Liver (tissue), 9 donors: ENCODE measurements around the gene ATF7IP. TPM values are rescaled to one million over a fixed set of nuclear protein-coding genes. Genes with fewer than 3 reads are reported as not detected.

Experiments
- DNase-seq: peaks from one replicate; pipeline ENCODE4 v3.0.0-alpha.2; 2017; ENCODE audit warnings: low spot score
- H3K27ac ChIP-seq, 2 donors: one replicate each; pipeline ENCODE4 v1.7.0; 2013; ENCODE audit warnings: inconsistent platforms in 2 of 2, low read length in 2 of 2, control low read depth in 1 of 2, low read depth in 1 of 2, mild to moderate bottlenecking in 1 of 2
- H3K27me3 ChIP-seq, 4 donors: one replicate each; pipeline versions ENCODE4 v1.6.1 to v1.7.0; 2013; ENCODE audit warnings: low read length in 3 of 4, inconsistent platforms in 1 of 4, mild to moderate bottlenecking in 1 of 4, moderate library complexity in 1 of 4; ENCODE audit not compliant: control insufficient read depth in 4 of 4, insufficient read depth in 4 of 4
- H3K36me3 ChIP-seq, 4 donors: one replicate each; pipeline versions ENCODE4 v1.6.1 to v1.7.0; 2013; ENCODE audit warnings: low read length in 3 of 4, mild to moderate bottlenecking in 3 of 4, low read depth in 1 of 4, moderate library complexity in 1 of 4; ENCODE audit not compliant: control insufficient read depth in 4 of 4, insufficient read depth in 3 of 4
- H3K4me1 ChIP-seq, 4 donors: one replicate each; pipeline versions ENCODE4 v1.6.1 to v1.7.0; 2013; ENCODE audit warnings: low read length in 3 of 4, mild to moderate bottlenecking in 3 of 4, moderate library complexity in 1 of 4; ENCODE audit not compliant: control insufficient read depth in 4 of 4, insufficient read depth in 4 of 4
- H3K4me3 ChIP-seq, 3 donors: one replicate each; pipeline versions ENCODE4 v1.6.1 to v1.7.0; 2013; ENCODE audit warnings: low read length in 3 of 3, control low read depth in 1 of 3, low read depth in 1 of 3, mild to moderate bottlenecking in 1 of 3
- H3K9ac ChIP-seq, 2 donors: one replicate each; pipeline ENCODE4 v1.7.0; 2013; ENCODE audit warnings: low read length in 2 of 2, mild to moderate bottlenecking in 2 of 2, moderate library complexity in 2 of 2, control low read depth in 1 of 2, low read depth in 1 of 2
- H3K9me3 ChIP-seq, 4 donors: one replicate each; pipeline versions ENCODE4 v1.6.1 to v1.7.0; 2013; ENCODE audit warnings: low read length in 3 of 4; ENCODE audit not compliant: control insufficient read depth in 4 of 4
- ATF3 ChIP-seq: IDR thresholded peaks from 2 replicates; pipeline ENCODE4 v1.6.1; 2016; ENCODE audit warnings: antibody characterized with exemption
- CTCF ChIP-seq: fragments of 150-350 bp; IDR thresholded peaks from 2 replicates; pipeline ENCODE4 v1.5.1; 2017; ENCODE audit warnings: improper control_type of control experiment, low read depth, low read length; ENCODE audit not compliant: missing input control
- EGR1 ChIP-seq, 2 donors: IDR thresholded peaks; 2 replicates each; pipeline ENCODE4 v1.6.1; 2016 to 2018; ENCODE audit warnings: antibody characterized with exemption in 2 of 2, low read depth in 2 of 2
- FOXA2 ChIP-seq: IDR thresholded peaks from 2 replicates; pipeline ENCODE4 v1.6.1; 2016; ENCODE audit warnings: antibody characterized with exemption
- HNF4A ChIP-seq, 2 donors: conservative IDR thresholded peaks; 2 replicates each; pipeline ENCODE4 v1.6.1; 2016; ENCODE audit warnings: antibody characterized with exemption in 2 of 2, mild to moderate bottlenecking in 2 of 2
- HNF4G ChIP-seq: IDR thresholded peaks from 2 replicates; pipeline ENCODE4 v1.6.1; 2016; ENCODE audit warnings: antibody characterized with exemption
- JUND ChIP-seq, 2 donors: IDR thresholded peaks; 2 replicates each; pipeline ENCODE4 v1.6.1; 2016; ENCODE audit warnings: antibody characterized with exemption in 2 of 2
- MAX ChIP-seq: IDR thresholded peaks from 2 replicates; pipeline ENCODE4 v1.6.1; 2016; ENCODE audit warnings: antibody characterized with exemption
- NR2F2 ChIP-seq: IDR thresholded peaks from 2 replicates; pipeline ENCODE4 v1.6.1; 2016; ENCODE audit warnings: antibody characterized with exemption
- REST ChIP-seq: IDR thresholded peaks from 2 replicates; pipeline ENCODE4 v1.6.1; 2016; ENCODE audit warnings: antibody characterized with exemption, mild to moderate bottlenecking
- SP1 ChIP-seq: IDR thresholded peaks from 2 replicates; pipeline ENCODE4 v1.6.1; 2018; ENCODE audit warnings: antibody characterized with exemption, mild to moderate bottlenecking
- YY1 ChIP-seq: IDR thresholded peaks from 2 replicates; pipeline ENCODE4 v1.6.1; 2016; ENCODE audit warnings: antibody characterized with exemption, mild to moderate bottlenecking
- WGBS: extraction: QIAGEN DNeasy Blood & Tissue Kit; methylation state at CpG from one replicate; pipeline ENCODE4 v1.1.7; 2013; 5-methylcytosine and 5-hydroxymethylcytosine counted together
- polyA plus RNA-seq, 2 donors: library from polyadenylated mRNA; stranded (reverse) in 1 of 2; unstranded in 1 of 2; fragments of 200-250 nt in 1 of 2; fragments of >200 nt in 1 of 2; fragmentation: Nextera tagmentation in 1 of 2; extraction: Ambion mirVana in 1 of 2; gene quantifications; one replicate each; pipeline versions ENCODE4 v1.2.1 to v1.2.3, GENCODE V29; 2013 to 2015
- total RNA-seq, 2 donors: library from RNA; depleted of rRNA; stranded (reverse); fragments of >200 nt; gene quantifications; one replicate each; pipeline ENCODE4 v1.2.3, GENCODE V29; 2014
- donor health status: healthy.
- donor health status: healthy.
- donor health status: healthy.
- donor health status: healthy.
- donor health status: healthy.

Gene ATF7IP
- total and polyA plus RNA-seq, 4 donors, result 3.9 to 25.6 (median 19.9) TPM

- H3K36me3 ChIP-seq, result no peaks in the 10 kb centered on the region
- no peak overlapping the region for H3K27ac ChIP-seq
- DNase-seq, result no peak
- TF ChIP-seq CTCF (no peak), SP1 (no peak), HNF4G (no peak), ATF3 (no peak), NR2F2 (no peak), REST (no peak), EGR1 (IDR thresholded peaks at IDR 0.05; ENCODE audit: low read depth in 2 of 2) (no peak), MAX (no peak), JUND (IDR thresholded peaks at IDR 0.05) (no peak)
- H3K4me3 ChIP-seq, result no peak overlapping the region
- no peaks in the 10 kb centered on the region for H3K9me3 ChIP-seq
- no peak overlapping the region for H3K9ac ChIP-seq
- no peaks in the 10 kb centered on the region for H3K27me3 ChIP-seq
- no peaks in the 10 kb centered on the region for H3K4me1 ChIP-seq
- WGBS, result 85% methylated on average over 5 of the region's 5 CpGs
Observed at GRCh38 chr12:14537088-14537487, 171.6 kb downstream of the ATF7IP start.

GRCh38 chr12:14540801-14541462 is 175.4 kb downstream of the ATF7IP start:
- TF ChIP-seq YY1 (no peak), HNF4A (conservative IDR thresholded peaks at IDR 0.05) (no peak), FOXA2 (no peak), NR2F2 (no peak)
- Histone ChIP-seq H3K27ac (no peak overlapping the region), H3K9ac (no peak overlapping the region), H3K27me3 (no peaks in the 10 kb centered on the region), H3K9me3 (no peaks in the 10 kb centered on the region), H3K4me3 (no peak overlapping the region), H3K36me3 (peaks cover 0 to 1% (median 0%) of the 10 kb centered on the region in 4 donors), H3K4me1 (no peaks in the 10 kb centered on the region)
- no peak for DNase-seq
- WGBS, result 86% methylated on average over 4 of the region's 4 CpGs
